GM21515 (cell line): ENCODE results near the gene MEPE.

Experiments
- ATAC-seq: cut with Tn5 transposase; IDR thresholded peaks from one replicate; pipeline ENCODE4 v1.9.1; 2021; ENCODE audit not compliant: unreplicated experiment

The MEPE gene, protein sequence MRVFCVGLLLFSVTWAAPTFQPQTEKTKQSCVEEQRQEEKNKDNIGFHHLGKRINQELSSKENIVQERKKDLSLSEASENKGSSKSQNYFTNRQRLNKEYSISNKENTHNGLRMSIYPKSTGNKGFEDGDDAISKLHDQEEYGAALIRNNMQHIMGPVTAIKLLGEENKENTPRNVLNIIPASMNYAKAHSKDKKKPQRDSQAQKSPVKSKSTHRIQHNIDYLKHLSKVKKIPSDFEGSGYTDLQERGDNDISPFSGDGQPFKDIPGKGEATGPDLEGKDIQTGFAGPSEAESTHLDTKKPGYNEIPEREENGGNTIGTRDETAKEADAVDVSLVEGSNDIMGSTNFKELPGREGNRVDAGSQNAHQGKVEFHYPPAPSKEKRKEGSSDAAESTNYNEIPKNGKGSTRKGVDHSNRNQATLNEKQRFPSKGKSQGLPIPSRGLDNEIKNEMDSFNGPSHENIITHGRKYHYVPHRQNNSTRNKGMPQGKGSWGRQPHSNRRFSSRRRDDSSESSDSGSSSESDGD

GRCh38 chr4:87832669-87833068, at the start of gene MEPE:
Gene MEPE (plus strand): TSS chr4:87832969. CDS start chr4:87834715, 1,746 bp downstream.
- no peak for ATAC-seq

- ATAC-seq: no peak
These were observed 49.0 kb upstream of the MEPE start for GRCh38 chr4:87783781-87784180.

DNA sequence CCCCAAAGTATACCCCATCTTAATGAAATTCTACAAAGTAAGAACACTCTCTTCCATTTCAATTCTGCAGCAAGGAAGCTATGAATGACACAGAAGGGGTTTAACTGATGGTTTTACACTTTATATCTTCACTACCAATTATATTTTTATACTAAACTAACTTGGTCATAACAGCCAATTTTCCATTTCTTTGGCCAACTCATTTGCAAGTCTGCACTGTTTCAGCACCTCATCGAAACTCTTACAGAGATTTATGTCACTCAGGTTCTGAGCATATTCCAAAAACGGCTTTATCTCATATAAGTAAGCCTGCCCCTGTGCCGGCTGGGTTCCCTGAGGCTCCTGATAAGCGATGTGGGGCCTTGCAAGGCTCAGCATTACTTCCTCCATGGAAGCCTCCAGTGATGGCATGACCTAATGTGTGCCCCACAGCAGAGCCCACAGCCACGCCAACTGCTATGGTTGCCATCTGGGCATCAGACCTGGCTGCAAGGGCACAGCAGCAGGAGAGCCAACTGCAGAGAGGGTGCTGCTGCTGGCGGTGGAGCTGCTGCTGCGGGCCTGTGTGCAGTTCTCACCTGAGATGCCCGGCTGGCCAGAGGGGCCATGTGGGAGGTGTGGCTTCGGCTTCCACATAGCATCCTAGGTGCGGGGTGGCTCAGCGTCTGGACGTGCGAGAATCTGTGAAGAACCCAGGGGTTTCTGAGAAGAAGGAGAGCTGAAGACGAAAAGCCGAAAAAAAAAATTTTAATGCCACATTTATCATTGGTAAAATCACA, 46.8 kb upstream of the MEPE start:
- ATAC-seq: no peak

DNA sequence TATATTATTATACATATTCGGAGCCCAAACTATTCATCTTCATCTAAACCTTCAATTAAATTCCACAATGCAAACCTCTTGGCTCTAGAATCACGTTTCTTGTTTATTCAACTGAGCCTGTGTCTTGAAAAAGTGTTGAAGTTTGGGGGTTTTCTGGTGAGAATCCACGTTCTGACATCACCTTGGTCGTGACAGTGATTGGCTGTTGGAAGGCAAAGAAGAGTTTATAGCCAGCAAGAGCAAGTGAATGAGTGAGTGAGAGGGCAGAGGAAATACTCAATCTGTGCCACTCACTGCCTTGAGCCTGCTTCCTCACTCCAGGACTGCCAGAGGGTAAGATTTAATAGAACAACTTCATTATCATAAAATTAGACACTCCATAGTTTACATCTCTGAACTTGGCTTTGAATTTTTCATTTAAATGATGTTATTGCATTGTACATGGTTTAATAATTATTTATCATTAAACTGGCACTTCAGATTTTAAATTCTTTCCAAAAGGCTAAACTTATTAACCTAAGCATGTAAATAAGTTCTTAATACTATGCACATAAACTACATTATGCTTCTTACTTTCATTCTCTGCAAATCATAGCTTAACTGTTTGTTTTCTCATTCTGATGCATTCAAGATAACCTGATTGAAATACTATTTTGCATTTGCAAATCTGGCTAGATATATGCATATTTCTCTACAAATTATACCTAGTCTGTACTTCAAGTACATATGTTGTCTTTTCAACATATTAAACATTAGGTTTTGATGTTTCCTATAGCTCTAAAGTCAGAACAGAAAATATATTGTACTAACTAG, 33.3 kb upstream of the MEPE start, which contains the start of gene IBSP:
Gene IBSP (plus strand): TSS at position 254 of the 813 bp plus-strand sequence. CDS start 2,808 bp downstream, outside the sequence.
- ATAC-seq: no peak

- no peak for ATAC-seq
These were observed 29.9 kb upstream of the MEPE start for GRCh38 chr4:87802858-87803257.

- no peak for ATAC-seq
These were observed 29.3 kb upstream of the MEPE start for GRCh38 chr4:87803421-87803820.

GRCh38 chr4:87804871-87805270, 27.9 kb upstream of the MEPE start:
- ATAC-seq: no peak

DNA sequence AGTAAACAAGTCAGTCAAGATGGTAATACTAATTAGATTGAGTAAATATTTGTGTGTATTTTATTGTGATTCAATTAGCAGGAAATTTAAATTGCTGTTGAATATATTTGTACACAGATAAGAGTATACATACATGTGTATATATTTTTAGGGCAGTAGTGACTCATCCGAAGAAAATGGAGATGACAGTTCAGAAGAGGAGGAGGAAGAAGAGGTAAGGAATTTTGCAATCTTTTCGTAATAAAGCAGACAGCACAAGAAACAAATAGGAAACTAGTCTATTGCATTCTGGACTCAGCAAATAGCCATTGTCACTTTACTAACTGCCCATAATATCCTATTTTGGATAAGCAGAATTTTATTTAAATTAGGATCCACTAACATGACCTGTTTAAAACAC, 26.8 kb upstream of the MEPE start:
- no peak for ATAC-seq

GRCh38 chr4:87806520-87806919, 26.2 kb upstream of the MEPE start:
- ATAC-seq: no peak

GRCh38 chr4:87807402-87807801, 25.4 kb upstream of the MEPE start:
- no peak for ATAC-seq

DNA sequence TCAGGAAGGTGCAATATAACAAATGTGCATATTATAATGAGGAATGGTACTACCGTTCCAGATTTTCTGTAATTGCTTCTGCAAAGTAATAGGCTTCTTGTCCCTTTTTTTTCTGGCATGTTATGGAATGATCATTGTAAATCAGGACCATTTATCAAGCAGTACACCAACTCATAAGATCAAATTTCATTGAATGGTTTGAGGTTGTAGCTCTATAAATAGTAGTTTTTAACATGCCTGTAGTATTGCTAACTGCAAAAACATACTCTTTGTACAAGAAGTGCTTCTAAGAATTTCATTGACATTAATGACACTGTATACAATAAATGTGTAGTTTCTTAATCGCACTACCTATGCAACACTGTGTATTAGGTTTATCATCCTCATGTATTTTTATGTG, 20.8 kb upstream of the MEPE start:
- ATAC-seq: no peak

DNA sequence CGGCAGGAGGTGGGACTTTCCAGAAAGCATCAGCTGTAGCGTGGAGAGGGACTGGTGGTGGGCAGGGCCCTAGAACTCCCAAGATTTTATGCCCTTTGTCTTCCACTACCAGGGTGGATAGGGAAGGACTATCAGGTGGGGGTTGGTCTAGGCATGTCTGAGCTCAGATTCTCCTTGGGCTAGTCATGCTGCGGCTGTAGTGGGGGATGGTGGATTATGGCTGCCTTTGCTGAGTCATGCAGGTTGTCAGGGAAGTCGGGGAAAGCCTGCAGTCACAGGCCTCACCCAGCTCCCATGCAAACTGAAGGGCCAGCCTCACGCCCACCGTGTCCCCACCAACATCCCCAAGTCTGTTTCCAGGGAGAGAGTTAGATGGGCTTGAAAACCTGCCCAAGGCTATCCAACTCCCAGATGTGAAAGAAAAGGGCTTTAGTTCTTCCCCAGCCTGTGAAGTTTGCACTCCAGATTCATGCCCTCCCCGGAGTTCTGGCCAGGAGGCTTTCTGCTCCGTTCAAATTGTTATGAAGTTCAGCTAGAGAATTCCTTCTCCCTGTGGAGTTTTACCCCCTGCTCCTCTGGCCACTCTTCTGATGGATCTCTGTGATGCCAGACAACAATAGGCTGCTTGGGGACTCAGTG, 13.4 kb upstream of the MEPE start:
- no peak for ATAC-seq

DNA sequence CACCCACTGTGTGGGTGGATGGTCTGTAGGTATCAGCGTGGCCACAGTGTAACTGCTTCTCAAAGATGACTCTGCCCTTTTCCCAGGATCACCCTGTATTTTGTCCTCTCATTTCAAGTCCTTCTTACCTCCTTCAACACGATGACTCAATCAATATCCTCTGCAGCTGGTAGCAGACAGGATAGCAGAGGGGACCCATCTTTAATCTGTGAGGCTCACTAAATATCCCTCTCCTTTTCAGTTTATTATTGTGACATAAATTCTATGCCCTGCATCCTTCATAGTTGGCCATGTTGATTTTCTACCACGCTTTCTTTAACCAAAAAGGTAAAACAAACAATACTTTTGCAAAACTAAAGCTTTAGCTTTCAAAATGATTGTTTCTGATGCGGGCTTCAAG, 9.6 kb upstream of the MEPE start:
- no peak for ATAC-seq

DNA sequence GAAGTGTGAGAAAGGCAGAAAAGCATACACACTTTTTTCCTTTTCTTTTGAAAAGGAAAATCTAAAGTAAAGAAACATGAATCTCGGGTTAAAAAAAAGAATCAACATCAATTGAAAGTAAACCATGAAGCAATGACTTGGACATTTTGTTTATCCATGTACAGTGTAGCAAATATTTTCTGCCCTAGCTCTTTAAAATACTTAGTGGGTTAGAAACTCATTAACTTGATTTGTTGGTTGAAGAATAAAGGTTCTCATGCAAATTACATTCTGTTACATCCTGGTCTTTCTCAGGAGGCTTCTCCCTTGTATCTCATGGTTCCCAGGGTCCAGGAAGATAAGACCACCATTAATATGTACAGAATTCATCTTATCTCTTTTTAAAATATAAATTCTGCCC, 9.0 kb upstream of the MEPE start:
- ATAC-seq: no peak

- ATAC-seq: no peak
These were observed 8.4 kb upstream of the MEPE start for GRCh38 chr4:87824352-87824751.

GRCh38 chr4:87834401-87834800, 1.6 kb downstream of the MEPE start:
- no peak for ATAC-seq

- ATAC-seq: no peak
These were observed 2.4 kb downstream of the MEPE start for GRCh38 chr4:87835197-87835596.

DNA sequence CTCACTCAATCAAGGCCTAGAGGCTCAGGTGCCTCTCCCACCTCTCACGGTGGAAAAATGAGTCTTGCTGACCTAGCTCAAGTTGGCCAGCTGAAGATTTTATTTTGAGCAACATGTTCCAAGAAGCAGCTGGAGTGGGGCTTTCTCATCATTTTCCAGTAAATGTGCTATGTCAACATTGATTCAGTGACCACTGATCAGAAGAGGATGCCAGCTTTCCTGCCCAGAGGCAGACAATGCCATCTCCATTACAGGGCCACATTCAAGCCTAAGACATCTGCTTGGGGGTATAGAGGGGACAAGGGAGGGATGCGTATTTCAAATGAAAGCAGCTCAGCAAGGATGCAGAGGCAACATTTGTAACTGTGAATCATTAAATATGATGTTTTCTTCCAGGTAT, 3.0 kb downstream of the MEPE start:
- ATAC-seq: no peak

DNA sequence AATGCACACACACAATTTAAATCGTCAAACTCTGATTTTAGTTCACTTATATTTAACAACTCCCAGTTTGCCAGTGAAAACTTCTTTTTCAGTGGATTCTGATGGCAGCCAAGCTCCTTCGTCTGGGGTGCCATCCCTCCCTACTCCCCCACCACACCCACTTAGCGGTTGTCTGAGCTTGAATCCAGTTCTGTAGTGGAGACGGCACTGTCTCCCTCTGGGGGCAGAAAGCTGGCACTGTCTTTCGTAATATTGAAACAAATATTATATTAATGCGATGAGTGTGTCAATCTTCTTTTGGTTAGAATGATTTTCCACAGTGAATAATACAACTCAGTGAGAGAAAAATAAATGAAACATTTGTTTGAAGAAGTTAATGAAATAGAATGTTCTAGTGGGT, 5.4 kb downstream of the MEPE start:
- ATAC-seq: no peak

GRCh38 chr4:87838890-87839591, 6.3 kb downstream of the MEPE start:
- ATAC-seq: peak; percentile 69
